ENCODE data around the gene HLA-DQA2.
"Not testable (repeated sequence)": the region's sequence is repeated elsewhere in the genome, so short reads cannot be mapped to it uniquely, and the experiment has no call there.

The HLA-DQA2 gene

DNA sequence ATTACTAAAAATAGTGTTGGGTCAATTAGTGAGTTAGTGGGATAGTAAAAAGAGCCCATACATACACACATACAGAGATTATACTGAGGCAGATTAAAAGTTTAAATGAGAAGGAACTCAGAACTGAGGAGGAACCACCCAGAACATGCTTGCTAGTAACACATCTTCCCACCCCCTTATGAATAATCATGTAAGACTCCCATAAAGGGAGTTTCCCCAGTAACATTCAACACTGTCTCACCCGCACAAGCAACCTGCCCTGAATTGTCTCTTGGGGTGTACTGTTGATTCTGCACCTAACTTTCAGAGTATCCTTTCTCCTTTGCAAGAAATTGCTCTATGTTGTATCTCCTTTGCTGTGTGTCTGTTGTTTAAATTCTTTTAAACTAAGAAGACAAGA is 33.2 kb downstream of the HLA-DQA2 start:
- DNase-seq (ENCODE audit: low read depth), result no peak
- no peak overlapping the region for H3K4me3 ChIP-seq (ENCODE audit: low read depth, low read length)

- no peak overlapping the region for H3K4me3 ChIP-seq (ENCODE audit: low read depth, low read length)
- DNase-seq (ENCODE audit: low read depth), result no peak
Measured at GRCh38 chr6:32775071-32775470, 33.9 kb downstream of the HLA-DQA2 start.

DNA sequence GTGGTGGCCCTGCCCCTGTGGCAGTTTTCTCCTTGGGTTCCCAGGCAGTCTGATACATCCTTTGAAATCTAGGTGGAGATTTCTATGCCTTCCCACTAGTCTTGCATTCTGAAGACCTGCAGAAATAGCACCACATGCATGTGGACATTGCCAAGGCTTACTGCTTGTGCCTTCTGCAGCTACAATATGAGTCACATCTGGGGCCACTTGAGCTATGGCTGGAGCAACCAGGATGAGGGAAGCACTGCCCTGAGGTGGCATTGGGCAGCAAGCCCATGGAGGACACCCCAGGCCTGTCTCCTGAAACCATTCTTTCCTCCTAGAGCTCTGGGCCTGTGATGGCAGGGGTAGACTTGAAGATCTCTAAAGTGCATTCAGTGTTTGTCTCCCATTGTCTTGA is 37.8 kb downstream of the HLA-DQA2 start:
- no peak overlapping the region for H3K4me3 ChIP-seq (ENCODE audit: low read depth, low read length)
- DNase-seq (ENCODE audit: low read depth), result no peak

DNA sequence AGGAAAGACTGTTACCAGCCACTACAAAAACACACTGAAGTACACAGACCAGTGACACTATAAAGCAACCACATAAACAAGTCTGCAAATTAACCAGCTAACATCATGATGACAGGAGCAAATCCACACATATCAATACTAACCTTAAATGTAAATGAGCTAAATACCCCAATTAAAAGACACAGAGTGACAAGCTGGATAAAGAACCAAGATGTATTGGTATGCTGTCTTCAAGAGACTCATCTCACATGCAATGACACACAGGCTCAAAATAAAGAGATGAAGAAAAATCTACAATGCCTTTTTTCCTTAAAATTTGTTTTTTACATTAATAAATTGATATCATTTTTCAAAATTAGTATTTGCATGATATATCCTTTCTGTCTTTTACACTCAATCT is 41.7 kb downstream of the HLA-DQA2 start:
- H3K4me3 ChIP-seq (ENCODE audit: low read depth, low read length); DNase-seq (ENCODE audit: low read depth): not testable (repeated sequence)

- no peak overlapping the region for H3K4me3 ChIP-seq (ENCODE audit: low read depth, low read length)
- peak; percentile 28 for DNase-seq (ENCODE audit: low read depth)
Measured at GRCh38 chr6:32785781-32786533, 44.8 kb downstream of the HLA-DQA2 start.

GRCh38 chr6:32790306-32790705 is 49.1 kb downstream of the HLA-DQA2 start:
- H3K4me3 ChIP-seq (ENCODE audit: low read depth, low read length), result no peak overlapping the region
- DNase-seq (ENCODE audit: low read depth), result no peak

DNA sequence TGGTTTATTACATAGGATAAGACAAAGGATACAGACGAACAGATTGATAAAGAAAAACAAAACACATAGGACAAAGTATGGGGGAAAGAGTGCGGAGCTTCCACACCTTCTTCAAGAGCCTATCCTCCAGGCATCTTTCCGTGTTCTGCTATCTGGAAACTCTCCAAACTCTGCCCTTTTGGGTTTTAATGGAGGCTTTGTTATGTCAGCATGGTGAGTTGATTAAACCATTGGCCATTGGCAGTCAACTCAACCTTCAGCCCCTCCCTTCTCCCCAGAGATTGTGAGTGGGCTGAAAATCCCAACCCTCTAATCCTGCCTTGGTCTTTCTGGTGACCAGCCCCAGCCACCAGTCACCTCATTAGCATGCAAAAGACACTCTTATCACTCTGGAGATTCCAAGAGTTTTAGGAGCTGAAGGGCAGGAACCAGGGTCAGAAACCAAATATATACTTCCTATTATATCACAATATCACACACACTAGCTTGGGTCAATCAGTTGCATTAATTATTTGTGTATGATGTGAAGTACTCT is 51.8 kb downstream of the HLA-DQA2 start:
- DNase-seq (ENCODE audit: low read depth), result no peak
- H3K4me3 ChIP-seq (ENCODE audit: low read depth, low read length), result no peak overlapping the region

GRCh38 chr6:32794510-32794909 is 53.3 kb downstream of the HLA-DQA2 start:
- no peak for DNase-seq (ENCODE audit: low read depth)
- no peak overlapping the region for H3K4me3 ChIP-seq (ENCODE audit: low read depth, low read length)
